Lower lobe of right lung (tissue), 2 donors: ENCODE data around the gene COL4A1. TPM values are rescaled to one million over a fixed set of nuclear protein-coding genes. Genes with fewer than 3 reads are reported as not detected.

Experiments used
- ATAC-seq, 2 donors: fragments of 200-7000 bp; cut with Tn5 transposase; one replicate each; pipeline ENCODE4 v1.9.1; 2020 to 2022; ENCODE audit warnings: mild to moderate bottlenecking in 2 of 2, moderate library complexity in 2 of 2
- DNase-seq: peaks from one replicate; pipeline ENCODE4 v3.0.0-alpha.2; 2020
- H3K27ac ChIP-seq: fragments of 200-600 bp; one replicate; pipeline ENCODE4 v1.8.0; 2022
- H3K27me3 ChIP-seq: fragments of 200-600 bp; one replicate; pipeline ENCODE4 v1.8.0; 2022; ENCODE audit warnings: low read depth
- H3K36me3 ChIP-seq: fragments of 200-600 bp; one replicate; pipeline ENCODE4 v1.8.0; 2022; ENCODE audit warnings: mild to moderate bottlenecking
- H3K4me1 ChIP-seq: fragments of 200-600 bp; one replicate; pipeline ENCODE4 v1.8.0; 2022
- H3K4me3 ChIP-seq: fragments of 200-600 bp; one replicate; pipeline ENCODE4 v1.8.0; 2022; ENCODE audit warnings: mild to moderate bottlenecking
- H3K9me3 ChIP-seq: fragments of 200-600 bp; one replicate; pipeline ENCODE4 v1.8.0; 2022
- CTCF ChIP-seq: fragments of 200-600 bp; IDR thresholded peaks from one replicate; pipeline ENCODE4 v1.8.0; 2022; ENCODE audit warnings: antibody characterized with exemption, mild to moderate bottlenecking
- intact Hi-C: fragments of 100-400 bp; cut with DNase I; formaldehyde crosslinking; loops from one replicate; pipeline ENCODE4 v1.11.0; 2022
- total RNA-seq: library from RNA; stranded (reverse); fragmentation: NEBNext Ultra II Directional; extraction: Animal tissue kit (Norgen Biotek cat#: 25700); gene quantifications from one replicate; pipeline ENCODE4 v1.2.1, GENCODE V29; 2021
- donor health status: DM: no; HTN: yes; CAD: no; lungs with severe emphysema.

COL4A1 gene
- total RNA-seq, 1 donor from 2014 or later, result 161 TPM

GRCh38 chr13:110177790-110178189, 129.2 kb downstream of the COL4A1 start:
- Histone ChIP-seq H3K36me3 (peaks cover 99% of the 10 kb centered on the region), H3K4me3 (no peak overlapping the region), H3K27ac (no peak overlapping the region), H3K9me3 (no peaks in the 10 kb centered on the region), H3K27me3 (no peaks in the 10 kb centered on the region), H3K4me1 (no peaks in the 10 kb centered on the region)
- intact Hi-C loops, result no loop called here
- DNase-seq, result no peak
- TF ChIP-seq CTCF, result no peak
- ATAC-seq, result no peak

- Histone ChIP-seq H3K27ac (no peak overlapping the region), H3K36me3 (peaks cover 99% of the 10 kb centered on the region), H3K9me3 (no peaks in the 10 kb centered on the region), H3K4me3 (no peak overlapping the region), H3K4me1 (no peaks in the 10 kb centered on the region), H3K27me3 (no peaks in the 10 kb centered on the region)
- DNase-seq (no peak), ATAC-seq (no peak)
- no peak for TF ChIP-seq CTCF
- intact Hi-C loops, result no loop called here
These were observed 130.5 kb downstream of the COL4A1 start for GRCh38 chr13:110176431-110176830.

- TF ChIP-seq CTCF, result no peak
- ATAC-seq (no peak), DNase-seq (no peak)
- no peaks in the 10 kb centered on the region for H3K27me3 ChIP-seq
- H3K36me3 ChIP-seq, result peaks cover 89% of the 10 kb centered on the region
- no peak overlapping the region for H3K27ac ChIP-seq
- H3K4me1 ChIP-seq, result no peaks in the 10 kb centered on the region
- H3K9me3 ChIP-seq, result no peaks in the 10 kb centered on the region
- no peak overlapping the region for H3K4me3 ChIP-seq
- intact Hi-C loops, result no loop called here
These were observed 133.6 kb downstream of the COL4A1 start for GRCh38 chr13:110173247-110173818.

- Histone ChIP-seq H3K4me1 (no peaks in the 10 kb centered on the region), H3K27ac (no peak overlapping the region)
These were observed 136.1 kb downstream of the COL4A1 start for GRCh38 chr13:110170882-110171281.

GRCh38 chr13:110170020-110170790, 136.8 kb downstream of the COL4A1 start:
- intact Hi-C loops, result no loop called here
- DNase-seq (no peak), ATAC-seq (no peak)
- Histone ChIP-seq H3K27ac (no peak overlapping the region), H3K4me3 (no peak overlapping the region), H3K4me1 (no peaks in the 10 kb centered on the region), H3K36me3 (peaks cover 82% of the 10 kb centered on the region), H3K9me3 (no peaks in the 10 kb centered on the region), H3K27me3 (no peaks in the 10 kb centered on the region)
- TF ChIP-seq CTCF, result no peak

More at GRCh38 chr13:110170882-110171281, 136.1 kb downstream of the COL4A1 start:
- no peak overlapping the region for H3K4me3 ChIP-seq
- DNase-seq (no peak), ATAC-seq (no peak)
- H3K36me3 ChIP-seq, result peaks cover 89% of the 10 kb centered on the region
- intact Hi-C loops, result no loop called here
- H3K27me3 ChIP-seq, result no peaks in the 10 kb centered on the region
- no peaks in the 10 kb centered on the region for H3K9me3 ChIP-seq
- no peak for TF ChIP-seq CTCF
